Left lobe of liver (tissue), 2 donors: ENCODE data around the gene TMEM30B. TPM values are rescaled to one million over a fixed set of nuclear protein-coding genes. Genes with fewer than 3 reads are reported as not detected.
A peak's percentile ranks its signal among the peaks of the same experiment; 100 is the strongest.
"Not testable (repeated sequence)": the region's sequence is repeated elsewhere in the genome, so short reads cannot be mapped to it uniquely, and the experiment has no call there.

ENCODE experiments used
- ATAC-seq: fragments of 200-7000 bp; cut with Tn5 transposase; one replicate; pipeline ENCODE4 v1.9.1; 2020; ENCODE audit warnings: mild to moderate bottlenecking, moderate library complexity
- DNase-seq: peaks from one replicate; pipeline ENCODE4 v3.0.0-alpha.2; 2020; ENCODE audit warnings: low spot score
- total RNA-seq: library from RNA; stranded (reverse); gene quantifications from one replicate; pipeline ENCODE4 v1.2.1, GENCODE V29; 2021
- donor health status: DM: no; HTN: no; CAD: no; lungs with moderate emphysema.
- donor health status: DM: no; HTN: yes; CAD: no.

TMEM30B gene
- 10.5 TPM for total RNA-seq

DNA sequence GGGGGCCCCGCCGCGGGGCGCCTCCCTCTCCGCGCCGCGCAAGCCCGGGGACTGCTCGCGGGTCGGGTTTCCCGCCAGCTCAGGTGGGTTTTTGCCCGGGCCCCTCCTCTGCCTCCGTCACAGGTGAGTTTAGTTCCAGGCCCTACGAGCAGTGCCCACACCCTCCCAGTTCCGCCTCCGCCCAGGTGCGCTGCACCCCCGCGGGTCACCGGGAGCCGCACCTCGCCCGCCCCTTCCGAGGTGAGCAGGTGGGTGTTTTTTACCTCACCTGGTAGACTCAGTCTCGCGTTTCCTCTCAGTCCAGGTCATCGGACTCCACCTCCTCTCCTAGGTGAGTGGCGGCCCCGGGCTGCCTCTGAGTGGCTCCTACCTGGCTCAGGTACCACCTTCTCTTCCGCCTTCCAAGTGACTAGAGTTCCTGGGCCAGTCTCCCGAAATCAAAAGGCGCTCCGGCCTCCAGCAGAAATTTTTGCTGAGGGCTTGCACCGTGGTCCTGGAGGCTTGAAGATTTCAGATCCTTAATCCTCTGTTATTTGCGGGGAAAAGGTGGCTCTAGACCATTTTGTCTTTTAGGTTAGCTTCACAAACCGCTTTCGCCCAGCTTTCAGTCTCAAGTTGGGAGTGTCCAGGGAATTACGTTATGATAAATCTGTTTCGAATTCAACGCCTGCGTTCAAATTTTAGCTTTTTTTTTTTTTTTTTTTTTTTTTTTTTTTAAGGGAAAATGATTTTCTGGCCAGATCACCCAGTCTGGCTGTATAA is at the start of gene TMEM30B:
TMEM30B (minus strand) TSS at position 153 of the 762 bp plus-strand sequence. CDS start 191 bp downstream, outside the sequence.
- DNase-seq = peak; percentile 70
- ATAC-seq = peak; percentile 53

GRCh38 chr14:61330511-61330910 is 49.4 kb upstream of the TMEM30B start:
- no peak for ATAC-seq

DNA sequence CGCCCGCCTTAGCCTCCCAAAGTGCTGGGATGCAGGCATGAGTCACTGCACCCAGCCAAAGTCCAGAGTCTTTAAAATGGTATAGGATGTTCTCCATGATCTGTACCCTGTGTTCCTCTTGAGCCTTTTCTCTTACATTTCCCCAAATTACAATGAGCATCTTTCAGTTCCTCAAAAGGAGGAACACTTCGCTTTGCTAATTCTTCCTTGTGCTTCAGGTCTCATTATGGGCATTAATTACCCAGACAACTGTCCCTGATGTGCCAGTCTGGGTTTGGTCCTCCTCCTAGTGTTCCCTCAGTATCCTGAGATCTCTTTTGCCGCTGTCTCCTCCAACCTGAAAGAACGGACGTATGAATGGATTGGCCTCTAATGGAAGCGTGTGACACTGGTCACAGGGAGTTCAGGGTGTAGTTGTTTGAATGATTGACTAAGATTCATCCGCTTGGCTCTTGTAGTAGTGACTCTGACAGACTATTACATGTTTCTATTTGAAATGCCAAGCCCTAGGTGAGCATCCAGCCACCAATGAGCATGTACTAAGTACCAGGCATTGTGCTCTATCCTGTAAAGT is 48.4 kb upstream of the TMEM30B start:
- ATAC-seq = no peak
- no peak for DNase-seq

More at GRCh38 chr14:61330511-61330910, 49.4 kb upstream of the TMEM30B start:
- no peak for DNase-seq

GRCh38 chr14:61328626-61329262 is 47.6 kb upstream of the TMEM30B start:
- no peak for DNase-seq
- ATAC-seq = peak; percentile 40

DNA sequence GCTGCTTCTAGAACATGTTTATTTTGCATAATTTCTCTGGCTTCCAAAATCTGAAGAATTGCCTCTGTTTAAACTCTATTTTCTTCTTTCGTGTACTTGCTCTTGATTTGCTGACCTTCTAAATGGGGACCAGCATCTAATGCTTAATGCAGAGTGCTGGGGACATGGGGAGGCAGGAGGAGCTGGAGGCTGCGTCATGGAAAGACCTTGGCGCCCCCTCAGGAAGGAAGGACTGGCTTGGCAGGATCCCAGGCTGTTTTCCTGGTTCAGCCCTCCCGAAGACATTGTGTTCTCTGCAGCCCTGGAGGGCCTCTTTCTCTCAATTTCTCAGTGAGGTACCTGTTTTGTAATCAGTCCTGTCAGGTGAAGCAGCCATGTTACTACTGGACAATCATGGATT is 45.7 kb upstream of the TMEM30B start:
- DNase-seq (peak; percentile 61), ATAC-seq (peak; percentile 66)

DNA sequence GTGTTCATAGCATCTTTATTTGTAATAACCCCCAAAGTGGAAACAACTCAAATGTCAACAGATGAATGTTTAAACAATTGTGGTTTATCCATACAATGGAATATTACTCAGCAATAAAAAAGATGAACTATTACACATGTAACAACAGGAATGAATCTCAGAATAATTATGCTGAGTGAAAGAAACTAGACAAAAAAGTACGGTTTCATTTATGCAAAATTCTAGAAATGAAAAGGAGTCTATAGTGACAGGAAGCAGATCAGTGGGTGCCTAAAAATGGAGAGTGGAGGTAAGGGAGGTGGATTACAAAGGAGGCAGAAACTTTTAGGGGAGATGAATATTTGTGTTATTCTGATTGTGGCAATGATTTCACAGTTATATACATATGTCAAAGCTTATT is 45.0 kb upstream of the TMEM30B start:
- DNase-seq = no peak
- ATAC-seq = no peak

- DNase-seq (no peak), ATAC-seq (no peak)
These were observed 44.0 kb upstream of the TMEM30B start for GRCh38 chr14:61325166-61325565.

GRCh38 chr14:61323970-61324369 is 42.8 kb upstream of the TMEM30B start:
- no peak for DNase-seq
- no peak for ATAC-seq

DNA sequence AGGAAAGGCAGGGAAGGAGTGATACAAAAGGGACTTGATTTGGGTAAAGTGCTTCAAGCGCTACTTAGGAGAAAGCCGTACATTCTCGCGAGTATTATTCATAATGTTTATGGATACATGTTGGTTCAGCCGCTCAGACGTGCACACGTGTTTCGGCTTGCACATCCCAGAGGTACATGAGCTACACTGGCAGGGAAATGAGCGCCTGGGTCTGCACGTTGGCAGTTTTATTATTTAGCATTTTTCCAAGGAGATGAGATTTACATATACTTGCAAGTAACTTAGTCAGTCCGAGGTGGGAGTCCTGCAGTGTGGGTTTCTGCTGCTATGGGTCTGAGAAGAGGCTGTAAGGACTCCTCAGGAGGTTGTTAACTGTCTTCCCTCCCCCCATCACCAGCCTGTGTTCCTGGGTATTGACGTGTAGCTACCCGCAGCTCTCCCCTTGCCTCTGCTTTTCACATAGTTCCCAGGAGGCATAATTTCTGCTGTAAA is 41.7 kb upstream of the TMEM30B start:
- no peak for DNase-seq
- ATAC-seq = no peak

- ATAC-seq = peak; percentile 29
These were observed 41.1 kb upstream of the TMEM30B start for GRCh38 chr14:61322011-61322798.

DNA sequence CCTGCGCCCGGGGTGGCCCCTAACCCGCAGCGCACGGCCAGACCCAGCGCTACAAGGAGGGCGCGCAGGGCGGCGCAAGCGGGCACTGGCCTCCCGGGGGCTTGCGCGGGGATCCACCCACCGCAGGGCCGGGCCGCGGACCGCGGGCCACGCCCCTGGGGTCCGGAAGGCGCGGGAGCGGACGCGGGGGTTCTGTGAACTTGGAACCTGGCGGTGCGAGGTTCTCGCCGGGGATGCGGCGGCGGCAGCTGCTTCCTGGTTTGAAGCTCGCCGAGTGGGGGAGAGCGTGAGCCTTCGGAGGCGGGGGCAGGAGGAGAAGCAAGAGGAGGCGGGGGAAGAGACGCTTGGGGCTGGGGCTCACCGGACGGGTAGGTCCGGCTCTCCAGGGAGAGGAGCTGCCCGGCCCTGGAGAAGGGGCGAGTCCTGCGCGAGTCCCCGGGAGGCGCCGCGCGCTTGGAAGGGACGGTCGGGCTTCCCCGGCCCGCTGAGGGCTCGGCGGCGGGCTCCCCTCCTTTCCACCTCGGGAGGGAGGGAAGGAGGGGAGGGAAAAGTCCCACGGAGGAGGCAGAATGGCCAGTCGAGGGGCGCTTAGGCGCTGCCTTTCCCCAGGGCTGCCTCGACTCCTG is 40.4 kb upstream of the TMEM30B start, which contains the start of gene PRKCH:
PRKCH (plus strand) TSS at position 195 of the 626 bp plus-strand sequence. CDS start 523 bp downstream, outside the sequence.
- ATAC-seq (peak; percentile 82), DNase-seq (peak; percentile 65)

More at GRCh38 chr14:61322011-61322798, 41.1 kb upstream of the TMEM30B start:
- DNase-seq = peak; percentile 48

GRCh38 chr14:61320806-61321384 is 39.8 kb upstream of the TMEM30B start:
- ATAC-seq (peak; percentile 20), DNase-seq (no peak)

DNA sequence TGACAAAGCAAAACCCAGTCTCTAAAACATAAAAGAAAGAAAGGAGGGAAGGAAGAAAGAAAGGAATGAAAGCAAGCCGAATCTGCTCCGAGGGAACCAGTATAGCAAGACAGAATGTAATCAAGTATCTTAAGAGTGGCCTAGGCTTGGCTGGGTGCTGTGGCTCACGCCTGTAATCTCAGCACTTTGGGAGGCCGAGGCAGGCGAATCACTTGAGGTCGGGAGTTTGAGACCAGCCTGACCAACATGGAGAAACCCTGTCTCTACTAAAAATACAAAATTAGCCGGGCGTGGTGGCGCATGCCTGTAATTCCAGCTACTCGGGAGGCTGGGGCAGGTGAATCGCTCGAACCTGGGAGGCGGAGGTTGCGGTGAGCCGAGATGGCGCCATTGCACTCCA is 39.0 kb upstream of the TMEM30B start:
- DNase-seq, ATAC-seq: not testable (repeated sequence)

GRCh38 chr14:61319706-61320105 is 38.6 kb upstream of the TMEM30B start:
- DNase-seq (no peak), ATAC-seq (no peak)

DNA sequence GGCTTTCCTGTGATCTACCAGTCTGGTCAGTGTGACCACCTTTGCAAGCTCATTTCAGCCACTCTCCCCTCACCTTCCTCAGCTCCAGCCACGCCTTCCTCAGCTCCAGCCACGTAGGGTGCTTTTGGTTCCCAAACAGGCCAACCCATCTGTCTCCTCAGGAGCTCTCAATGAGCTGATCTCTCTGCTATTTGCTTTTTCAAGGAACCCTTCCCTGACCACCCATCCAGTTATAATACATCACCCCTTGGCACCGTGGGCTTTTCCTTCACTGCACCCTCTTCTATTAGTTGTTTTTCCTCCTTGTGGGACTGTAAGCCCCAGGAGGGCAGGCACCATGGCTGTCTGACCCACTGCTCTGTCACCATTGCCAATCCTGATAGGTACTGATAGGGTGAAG is 37.9 kb upstream of the TMEM30B start:
- DNase-seq = no peak
- no peak for ATAC-seq

GRCh38 chr14:61315313-61315712 is 34.2 kb upstream of the TMEM30B start:
- no peak for ATAC-seq
- DNase-seq = no peak

GRCh38 chr14:61308701-61309100 is 27.6 kb upstream of the TMEM30B start:
- ATAC-seq, DNase-seq: not testable (repeated sequence)

DNA sequence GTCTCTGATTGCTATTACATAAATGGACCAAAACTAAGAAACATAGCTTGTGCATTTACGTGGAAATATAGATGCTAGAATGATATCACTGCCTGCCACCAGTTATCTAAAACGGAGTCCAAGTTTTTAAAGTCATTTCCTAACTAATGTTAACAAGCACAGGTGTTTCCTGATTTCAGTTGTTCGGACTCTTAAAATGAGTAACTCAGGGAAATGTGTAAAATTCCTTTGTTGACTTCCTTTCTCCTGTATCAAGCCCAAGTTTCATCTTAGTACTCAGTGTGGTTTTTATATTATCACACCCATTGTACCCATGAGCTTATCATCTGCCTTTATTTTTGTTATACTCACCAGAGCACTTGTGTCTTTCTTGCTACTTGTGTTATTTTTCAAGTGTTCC is 27.1 kb upstream of the TMEM30B start:
- DNase-seq (no peak), ATAC-seq (peak; percentile 17)

GRCh38 chr14:61304688-61305087 is 23.6 kb upstream of the TMEM30B start:
- ATAC-seq = no peak
- DNase-seq = no peak

GRCh38 chr14:61300754-61301153 is 19.6 kb upstream of the TMEM30B start:
- no peak for ATAC-seq

More at GRCh38 chr14:61300754-61301153, 19.6 kb upstream of the TMEM30B start:
- DNase-seq = no peak
